GM18867 (cell line): ENCODE results near the gene EVA1A.

Experiments used
- ATAC-seq: cut with Tn5 transposase; IDR thresholded peaks from one replicate; pipeline ENCODE4 v1.9.1; 2021; ENCODE audit warnings: mild to moderate bottlenecking, moderate library complexity; ENCODE audit not compliant: unreplicated experiment

The EVA1A gene

DNA sequence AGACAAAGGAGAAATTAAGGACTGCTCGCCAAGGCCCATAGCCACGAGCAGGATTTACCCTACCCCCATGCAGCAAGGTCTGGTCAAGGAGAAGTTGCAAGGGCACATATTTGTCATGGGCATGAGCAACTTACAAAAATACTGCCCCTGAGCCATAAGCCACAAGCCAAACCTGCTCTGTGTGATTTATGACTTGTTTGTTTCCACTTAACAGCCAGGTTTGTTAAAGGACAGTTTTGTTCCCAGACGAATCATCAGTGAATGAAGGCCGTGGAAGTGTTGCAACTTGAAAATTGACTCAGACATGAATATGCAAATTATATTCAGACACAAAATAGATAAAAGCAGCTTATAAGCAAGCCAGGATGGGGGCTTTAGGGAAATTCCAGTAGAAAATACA lies 31.3 kb upstream of the EVA1A start:
- ATAC-seq, result no peak

DNA sequence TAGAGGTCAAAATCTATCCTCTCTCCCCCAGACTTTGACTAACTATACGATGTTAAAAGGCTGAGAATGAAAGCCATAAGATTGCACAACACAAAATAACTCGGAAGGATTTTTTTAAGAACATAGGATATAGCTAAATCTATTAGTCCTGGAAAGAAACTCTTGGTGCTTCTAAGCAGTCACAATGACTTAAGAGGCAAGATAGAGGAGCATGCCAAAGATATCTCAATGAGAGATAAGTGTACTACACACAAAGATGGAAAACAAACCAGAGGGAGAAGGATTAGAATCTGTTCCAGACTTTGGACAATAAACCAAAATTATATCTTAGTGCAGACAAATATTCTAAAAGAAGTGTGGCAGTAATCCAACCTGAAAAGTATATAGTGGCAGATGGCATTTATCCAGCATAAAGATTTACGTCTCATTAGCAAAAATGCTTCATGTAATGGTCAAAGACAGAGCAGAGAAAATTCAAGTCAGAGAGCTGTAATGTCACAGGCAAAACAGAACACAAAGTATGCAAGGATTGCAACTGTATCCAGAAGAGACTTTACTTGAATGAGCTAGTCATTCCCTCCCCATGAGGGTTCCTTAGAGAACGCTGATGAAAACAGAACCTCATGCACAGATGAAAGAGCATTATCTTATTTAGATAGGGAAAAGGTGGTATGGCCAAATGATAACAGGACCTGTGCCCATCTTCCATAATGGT lies 28.8 kb upstream of the EVA1A start:
- no peak for ATAC-seq

DNA sequence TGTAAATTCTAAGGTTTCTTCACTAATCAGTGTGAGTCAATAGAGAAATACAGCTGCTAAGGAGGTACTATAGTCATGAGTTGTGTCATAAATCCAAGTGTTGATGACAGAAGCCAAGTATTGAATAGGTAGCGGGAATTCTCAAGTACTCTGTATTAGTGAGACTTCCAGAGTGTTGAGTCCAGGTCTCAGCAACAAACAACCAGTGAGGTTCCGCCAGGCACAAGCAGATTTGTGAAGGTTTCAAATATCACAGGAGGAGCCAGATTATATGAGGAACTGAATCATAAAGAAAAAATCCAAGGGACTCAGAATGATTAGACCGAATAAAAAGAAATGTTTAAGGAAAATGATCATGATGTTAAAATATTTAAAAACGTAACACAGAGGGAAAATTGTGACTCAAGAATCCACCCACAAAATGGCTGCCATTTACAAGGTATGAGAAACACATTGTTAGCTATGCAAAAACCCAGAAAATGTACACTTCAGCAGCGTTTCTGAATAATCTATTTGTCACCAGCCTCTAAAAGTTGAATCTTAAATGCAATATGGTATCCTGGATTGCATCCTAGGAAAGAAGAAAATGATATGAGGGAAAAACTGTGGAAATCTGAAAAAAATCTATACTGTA lies 27.3 kb upstream of the EVA1A start:
- ATAC-seq, result no peak

DNA sequence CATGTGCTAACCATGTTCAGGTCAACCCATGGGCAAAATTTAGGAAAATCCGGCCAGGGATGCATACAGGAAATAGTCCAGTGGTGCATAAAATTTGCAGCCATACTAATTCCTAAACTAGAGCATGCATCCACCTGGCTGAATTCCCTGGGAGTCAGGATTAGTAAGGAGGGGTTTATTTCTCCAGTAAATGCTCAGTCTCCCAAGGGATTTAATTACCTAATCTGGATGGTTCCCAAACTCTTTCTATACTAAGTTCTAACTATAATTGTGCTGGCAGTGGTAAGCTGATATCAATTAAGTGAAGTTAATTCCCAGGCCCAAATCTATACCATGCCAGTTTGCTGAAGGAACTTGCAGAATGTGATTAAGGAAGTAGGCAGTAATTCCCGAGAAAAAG lies 26.2 kb upstream of the EVA1A start:
- no peak for ATAC-seq

DNA sequence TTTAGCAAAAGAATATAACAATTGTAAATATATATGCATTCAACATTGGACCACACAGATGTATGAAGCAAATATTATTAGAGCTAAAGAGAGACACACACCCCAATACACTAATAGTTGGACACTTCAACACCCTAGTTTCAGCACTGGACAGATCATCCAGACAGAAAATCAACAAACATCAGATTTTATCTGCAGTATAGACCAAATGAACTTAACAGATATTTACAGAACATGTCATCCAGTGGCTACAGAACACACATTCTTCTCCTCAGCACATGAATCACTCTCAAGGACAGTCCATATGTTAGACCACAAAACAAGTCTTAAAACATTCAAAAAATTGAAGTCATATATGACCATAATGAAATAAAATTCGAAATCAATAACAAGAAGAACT lies 22.1 kb upstream of the EVA1A start:
- ATAC-seq, result no peak

DNA sequence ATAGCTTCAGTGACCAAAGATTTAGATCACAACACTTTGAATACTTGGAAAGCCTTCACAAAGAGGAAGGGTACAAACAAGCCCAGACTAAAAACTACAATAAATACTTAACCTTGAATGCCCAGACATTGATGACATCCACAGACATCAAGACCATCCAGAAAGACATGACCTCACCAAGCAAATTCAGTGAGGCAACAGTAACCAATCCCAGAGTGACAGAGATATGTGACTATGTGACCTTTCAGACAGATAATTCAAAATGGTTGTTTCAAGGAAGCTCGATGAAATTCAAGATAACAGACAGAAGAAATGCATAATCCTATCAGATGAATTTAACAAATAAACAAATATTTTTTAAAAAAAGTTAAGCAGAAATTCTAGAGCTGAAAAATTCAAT lies 19.9 kb upstream of the EVA1A start:
- no peak for ATAC-seq

DNA sequence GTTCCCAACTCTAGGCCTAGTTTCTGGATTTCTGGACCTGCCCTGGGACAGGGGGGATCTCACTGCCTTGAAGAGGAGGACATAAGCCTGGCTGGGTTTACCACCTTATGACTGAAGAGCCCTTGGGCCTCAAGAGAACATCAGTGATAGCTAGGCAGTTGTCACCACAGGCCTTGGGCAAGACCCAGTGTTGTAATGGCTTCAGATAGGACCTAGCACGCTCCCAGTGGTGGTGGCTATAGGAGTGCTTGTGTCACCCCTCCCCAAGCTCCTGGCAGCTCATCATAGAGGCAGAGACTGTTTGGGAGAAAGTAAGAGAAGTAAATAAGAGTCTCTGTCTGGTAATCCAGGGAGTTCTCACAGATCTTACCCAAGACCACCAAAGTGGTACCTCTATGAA lies 19.4 kb upstream of the EVA1A start:
- ATAC-seq, result no peak

DNA sequence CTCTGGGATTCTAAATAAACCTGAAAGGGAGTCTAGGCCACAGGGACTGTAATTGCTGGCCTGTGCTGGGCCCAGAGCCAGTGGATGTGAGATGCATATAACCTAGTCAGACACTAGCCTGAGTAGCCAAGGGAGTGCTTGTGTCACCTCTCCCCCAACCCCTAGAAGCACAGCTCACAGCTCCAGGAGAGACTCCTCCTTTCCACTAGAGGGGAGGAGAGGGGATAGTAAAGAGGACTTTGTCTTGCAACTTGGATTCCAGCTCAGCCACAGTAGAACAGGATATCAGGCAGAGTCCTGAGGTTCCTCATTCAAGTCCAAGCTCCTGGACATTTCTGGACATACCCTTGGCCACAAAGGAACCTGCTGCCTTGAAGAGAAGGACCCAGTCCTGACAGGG lies 18.4 kb upstream of the EVA1A start:
- ATAC-seq, result no peak

DNA sequence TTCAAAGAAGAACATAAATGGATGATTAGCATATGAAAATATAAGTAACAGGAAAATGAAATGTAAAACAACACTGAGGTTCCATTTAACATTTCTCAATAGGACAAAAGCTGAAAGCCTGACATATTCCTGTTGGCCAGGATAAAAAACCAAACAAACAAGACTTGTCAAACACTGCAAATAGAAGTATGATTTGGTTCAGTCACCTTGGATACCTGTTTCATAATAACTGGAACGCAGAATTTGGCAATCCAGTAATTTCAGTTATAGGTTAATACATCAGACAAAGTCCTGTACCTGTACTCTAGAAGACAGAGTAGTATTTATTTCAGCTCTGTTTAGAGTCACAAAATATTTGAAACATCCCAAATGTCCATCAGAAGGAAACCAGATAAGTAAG lies 16.5 kb upstream of the EVA1A start:
- ATAC-seq, result no peak

DNA sequence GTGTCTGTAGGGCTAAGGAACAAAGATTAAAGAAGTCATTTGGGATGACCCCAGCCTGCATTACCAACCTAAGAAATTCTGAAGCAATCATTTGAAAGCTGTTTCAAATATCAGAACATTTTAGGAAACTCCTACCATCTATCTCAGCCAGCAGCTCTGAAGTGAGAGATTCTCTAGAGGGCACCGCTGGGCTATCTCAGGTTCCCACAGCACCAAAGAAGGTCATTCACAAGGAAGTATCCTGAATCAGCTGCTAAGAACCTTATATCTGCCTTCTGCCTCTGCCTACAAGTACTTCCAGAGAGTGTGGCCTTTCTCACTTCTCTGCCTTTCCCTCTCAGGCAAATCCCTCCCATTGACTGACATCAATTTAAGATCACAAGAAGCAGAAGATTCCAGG lies 13.4 kb upstream of the EVA1A start:
- ATAC-seq, result no peak

DNA sequence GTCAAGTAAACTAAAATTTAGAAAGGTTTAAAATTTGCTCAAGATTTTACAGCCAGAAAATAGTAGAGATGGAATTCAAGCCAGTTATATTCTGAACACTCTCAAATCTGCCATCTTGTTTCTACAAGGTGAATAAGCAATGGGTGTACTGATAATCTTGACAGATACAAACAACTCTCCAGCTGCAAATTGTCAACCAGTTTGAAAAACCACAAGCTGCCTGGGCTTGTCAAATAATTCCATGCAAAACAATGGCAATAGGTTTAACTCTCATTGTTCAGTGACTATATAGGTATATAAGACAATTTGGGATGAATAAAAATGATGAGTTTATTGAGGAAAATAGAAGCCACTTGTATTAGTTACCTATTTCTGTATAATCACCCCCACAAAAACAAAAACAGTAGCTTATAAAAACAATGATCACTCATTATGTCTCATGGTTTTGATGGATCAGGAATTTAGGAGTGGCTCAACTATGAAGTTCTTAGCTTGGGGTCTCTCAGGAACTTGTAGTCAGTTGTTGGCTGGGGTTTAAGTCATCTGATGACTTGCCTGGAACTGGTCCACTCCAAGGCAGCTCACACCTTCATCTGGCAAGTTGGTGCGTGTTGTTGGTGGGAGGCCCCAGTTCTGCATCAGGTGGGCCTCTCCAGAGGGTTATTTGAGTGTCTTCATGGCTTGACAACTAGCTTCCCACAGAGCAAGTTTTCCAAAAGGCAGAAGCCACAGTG lies 12.6 kb upstream of the EVA1A start:
- ATAC-seq, result no peak

DNA sequence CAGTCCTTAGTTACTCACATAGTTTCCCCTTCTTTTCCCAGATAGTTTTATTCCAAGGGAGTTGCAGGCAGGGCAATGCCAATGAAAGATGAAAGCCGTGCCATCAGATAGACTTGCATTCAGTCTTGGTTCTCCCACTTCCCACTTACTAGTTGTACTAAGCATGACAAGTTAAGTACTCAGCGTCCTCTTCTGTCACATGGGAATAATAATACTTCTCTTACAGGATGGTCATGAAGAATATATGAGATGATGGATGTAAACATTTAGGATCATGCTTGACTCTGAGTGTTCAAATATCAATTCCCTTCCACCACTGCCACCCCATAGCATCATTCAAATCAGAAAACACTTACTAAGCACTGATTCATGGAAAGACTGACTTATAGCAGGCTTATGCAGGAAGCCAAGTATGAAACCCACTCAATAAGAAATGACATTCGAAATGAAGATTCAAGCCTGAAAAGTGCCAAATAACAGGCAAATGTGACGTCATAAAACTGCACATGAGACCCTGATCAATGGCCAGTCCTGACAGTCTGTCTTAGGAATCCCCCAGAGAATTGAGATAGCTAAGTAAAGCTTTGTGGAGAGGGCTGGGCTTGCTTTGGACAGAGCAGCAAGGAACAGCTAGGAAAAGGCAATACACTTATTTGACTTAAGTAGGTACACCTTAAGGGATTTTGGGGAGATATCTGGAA lies 11.1 kb upstream of the EVA1A start:
- no peak for ATAC-seq

DNA sequence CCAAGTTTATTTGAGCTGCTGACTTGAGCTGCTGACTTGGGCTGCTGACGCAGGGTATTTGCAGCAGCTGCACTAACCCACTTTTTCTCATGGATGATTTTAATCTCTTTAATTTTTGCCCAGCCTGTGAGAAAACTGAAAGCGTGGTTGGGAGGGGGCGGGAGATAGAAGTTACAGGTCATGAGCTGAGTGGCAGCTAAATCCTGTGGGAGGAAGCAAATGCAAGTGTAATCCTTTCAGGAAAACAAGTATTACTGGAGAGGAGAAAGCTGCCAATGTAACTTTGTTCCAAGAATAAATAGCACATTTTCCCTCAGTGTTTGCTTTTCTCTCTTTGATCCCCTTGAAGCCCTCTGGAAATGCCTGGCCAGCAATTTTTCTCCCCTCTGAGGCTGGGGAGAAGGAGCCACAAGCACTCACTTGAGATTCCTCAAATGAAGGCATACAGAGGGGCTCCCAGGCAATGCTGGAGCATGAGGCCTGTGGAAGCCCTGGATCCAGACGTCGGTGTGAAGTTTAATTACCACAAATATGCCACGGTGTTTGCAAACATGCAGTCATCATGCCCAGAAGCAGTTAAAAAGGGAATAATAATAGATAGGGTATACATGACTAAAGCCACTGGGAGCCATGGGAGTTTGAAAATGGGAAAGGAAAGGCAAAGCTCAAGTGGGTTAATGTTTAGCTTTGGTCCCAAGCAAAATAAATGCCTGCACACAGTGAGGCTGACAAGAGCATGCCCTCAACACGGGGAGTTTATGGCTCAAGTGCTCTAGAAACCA lies 10.4 kb upstream of the EVA1A start:
- no peak for ATAC-seq

DNA sequence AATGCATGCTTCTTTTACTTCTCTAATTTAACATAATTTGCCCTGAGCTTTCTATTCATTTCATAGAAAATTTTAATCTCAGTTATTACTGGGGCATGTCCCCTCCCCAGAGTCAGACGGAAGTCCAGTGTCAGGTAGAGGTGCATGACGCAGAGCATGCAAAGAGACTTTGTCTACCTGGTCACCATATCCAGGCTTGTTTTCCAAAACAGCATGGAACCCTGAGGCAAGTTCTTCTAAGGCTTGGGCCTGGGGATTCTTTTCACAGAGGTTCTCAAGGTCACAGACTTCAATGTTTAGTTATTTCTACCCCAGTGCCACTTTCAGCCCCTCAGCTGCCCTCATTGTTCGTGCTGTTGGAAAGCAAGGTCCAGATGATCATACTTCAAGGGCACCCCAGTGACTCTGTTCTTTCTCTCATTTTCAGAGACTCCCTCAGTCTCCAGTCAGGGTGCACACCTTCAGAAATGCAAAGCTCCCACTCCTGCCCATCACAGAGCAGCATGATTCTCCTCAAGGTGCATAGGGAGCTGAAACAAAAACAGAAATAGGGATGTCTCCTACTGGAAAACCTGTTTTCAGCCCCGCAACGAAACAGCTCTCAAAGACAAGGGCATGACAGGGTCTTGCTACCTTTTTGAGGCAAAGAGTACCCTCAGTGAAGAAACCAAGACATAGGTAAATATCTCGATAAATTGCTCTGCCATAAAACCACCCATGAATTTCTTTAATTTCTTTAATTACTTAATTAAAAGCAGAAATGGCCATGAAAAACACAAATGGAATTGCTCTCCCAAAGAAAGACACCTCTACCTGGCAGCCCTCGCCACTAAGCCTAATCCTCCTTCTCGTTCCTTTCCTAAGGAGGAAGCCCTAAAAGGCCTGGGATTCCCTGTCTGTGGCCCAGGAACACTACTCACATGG lies 9.5 kb upstream of the EVA1A start:
- ATAC-seq, result no peak

DNA sequence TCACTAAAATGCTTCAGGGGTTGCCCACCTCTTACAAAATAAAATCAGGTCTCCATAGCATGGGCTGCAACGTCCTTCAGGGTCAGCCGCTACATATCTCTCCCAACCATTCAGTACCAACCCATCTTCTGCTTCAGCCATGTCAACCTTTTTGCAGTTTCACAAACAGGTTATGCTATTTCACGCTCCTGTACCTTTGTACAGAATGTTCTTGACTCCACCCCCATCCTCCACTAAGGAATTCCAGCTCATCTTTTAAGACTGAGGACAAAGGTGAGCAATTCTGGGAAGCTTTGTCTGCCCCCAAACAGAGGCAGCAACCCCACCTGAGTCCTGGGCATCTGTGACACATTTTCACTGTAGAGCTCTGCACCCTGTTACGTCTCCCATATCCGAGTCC lies 8.8 kb upstream of the EVA1A start:
- ATAC-seq, result no peak

DNA sequence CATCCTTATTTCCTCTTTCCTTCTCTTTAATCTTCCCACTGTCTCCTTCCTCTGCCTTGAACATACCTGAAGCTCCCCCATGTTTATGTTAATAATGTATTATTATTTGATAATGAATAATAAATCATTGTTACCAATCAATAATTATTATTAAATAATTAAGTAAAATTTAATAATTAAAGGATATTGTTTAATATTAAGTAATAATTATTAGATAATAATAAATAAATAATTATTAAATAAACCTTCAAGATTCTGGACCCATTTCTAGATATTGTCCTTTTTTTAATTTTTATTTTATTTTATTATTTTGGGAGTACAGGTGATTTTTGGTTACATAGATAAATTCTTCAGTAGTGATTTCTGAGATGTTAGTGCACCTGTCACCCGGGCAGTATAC lies 7.4 kb upstream of the EVA1A start:
- ATAC-seq, result no peak

DNA sequence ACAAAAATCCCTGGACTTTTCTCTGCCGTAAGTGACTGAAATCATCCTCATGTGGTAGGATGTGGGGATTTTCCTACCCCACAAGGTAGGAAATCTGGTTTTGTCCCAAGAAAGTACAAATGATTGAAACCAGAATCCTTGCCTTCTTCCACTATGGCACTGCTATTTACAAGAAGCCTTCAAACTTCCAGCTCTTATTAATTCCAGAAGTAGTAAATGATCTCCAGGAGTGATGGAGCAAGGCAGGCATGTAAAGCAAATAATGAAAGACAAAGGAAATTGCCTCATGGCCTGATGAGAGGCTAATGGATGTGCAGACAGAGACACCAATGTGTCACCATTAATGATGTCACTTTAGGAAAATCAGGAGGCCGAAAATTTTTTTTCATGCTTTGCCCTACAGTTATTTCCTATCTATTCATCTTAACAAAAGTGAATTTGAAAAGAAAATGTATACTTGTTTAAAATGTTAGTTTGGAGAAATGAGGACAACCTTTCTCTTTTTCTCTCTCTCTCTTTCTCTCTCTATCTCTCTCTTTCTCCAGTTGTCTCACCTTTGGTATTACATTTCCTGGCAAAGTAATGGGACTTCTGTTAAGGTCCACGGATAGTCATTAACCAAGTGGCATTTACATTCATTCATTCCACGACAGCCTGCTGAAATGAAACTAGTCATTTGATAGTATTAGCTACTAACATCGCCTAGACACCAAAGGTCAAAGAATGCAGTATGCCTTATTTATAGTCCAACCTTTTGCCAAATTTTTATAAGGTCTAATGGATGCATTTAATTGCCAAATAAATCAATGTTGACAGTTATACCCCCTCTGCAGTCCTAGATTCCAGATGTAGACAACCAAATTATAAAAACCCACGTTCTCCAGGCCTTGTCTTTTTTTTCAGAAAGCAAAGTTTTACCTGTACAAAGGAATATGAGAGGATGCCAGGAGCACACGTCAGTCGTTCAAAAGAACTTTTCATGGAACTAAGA lies 5.0 kb upstream of the EVA1A start:
- no peak for ATAC-seq

DNA sequence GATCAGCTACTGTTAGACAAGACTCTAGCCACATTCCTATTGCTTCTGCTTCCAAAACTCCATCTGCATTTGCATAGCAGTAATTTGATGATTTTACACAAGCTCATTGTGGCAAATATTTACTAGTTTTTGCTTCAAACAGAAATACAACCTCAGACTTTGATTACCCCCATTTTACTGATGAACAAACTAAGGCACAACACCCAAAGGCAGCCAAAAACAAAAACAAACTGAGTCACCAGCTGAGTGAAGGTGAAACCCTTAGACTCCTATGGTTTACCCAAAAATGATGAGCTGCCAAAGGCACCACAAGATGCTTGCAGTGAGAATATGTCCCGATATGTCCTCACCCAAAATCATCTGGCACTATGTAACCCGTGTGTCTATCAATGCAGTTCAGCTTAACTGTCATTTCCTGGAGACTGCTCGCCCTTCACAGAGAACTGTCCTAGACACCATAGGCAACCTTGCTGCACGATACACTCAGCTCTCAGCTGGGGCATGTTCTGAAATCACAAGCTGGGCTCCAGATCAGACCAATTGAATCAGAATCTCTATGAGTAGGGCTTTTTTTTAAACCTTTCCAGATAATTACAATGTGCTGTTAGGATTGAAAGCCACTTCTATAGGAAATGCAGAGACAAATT lies 4.1 kb upstream of the EVA1A start:
- no peak for ATAC-seq
